Measurements from ENCODE around the gene CAMK1D.
"Not testable (repeated sequence)": the region's sequence is repeated elsewhere in the genome, so short reads cannot be mapped to it uniquely, and the experiment has no call there.

The CAMK1D gene

DNA sequence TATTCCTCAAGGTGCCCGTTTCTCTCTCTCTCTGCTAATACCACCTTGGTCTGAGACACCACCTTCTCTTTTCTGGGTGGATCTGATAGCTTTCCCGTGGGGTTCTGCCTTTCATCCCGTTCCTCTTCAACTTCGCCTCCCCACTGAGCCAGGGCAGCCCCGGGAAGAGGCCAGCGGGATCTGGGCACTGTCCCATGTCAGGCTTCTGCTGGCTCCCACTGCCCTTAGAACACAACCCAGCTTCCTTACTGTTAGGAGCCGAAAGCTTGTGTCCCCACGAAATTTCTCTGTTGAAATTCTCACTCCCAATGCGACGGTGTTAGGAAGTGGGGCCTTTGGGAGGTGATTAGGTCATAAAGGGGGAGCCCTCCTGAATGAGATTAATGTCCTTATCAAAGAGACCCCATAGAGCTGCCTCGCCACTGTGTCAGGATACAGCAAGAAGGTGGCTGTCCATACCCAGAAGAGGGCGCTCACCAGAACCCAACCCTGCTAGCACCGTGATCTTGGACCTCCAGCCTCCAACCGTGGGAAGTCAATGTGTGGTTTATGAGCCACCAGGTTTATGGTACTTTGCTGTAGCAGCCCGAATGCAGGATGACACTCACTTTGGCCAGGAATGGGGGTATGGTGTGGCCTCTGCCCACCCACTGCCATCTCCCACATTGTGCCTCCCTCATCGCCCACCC, 79.2 kb downstream of the CAMK1D start:
- H3K27ac ChIP-seq, result no peak overlapping the region
- no peaks in the 10 kb centered on the region for H3K27me3 ChIP-seq (ENCODE audit: insufficient read depth, low read depth, severe bottlenecking)
- H3K36me3 ChIP-seq, result no peaks in the 10 kb centered on the region
- H3K9me3 ChIP-seq (ENCODE audit: severe bottlenecking), result no peaks in the 10 kb centered on the region
- 0 out of 2 replicates have a peak, but pooled peaks have one; percentile 20 for TF ChIP-seq CTCF (IDR thresholded peaks at IDR 0.05; ENCODE audit: low read depth, low read length)
- no peak overlapping the region for H3K4me3 ChIP-seq (ENCODE audit: low read depth, low read length)
- DNase-seq, result no peak

DNA sequence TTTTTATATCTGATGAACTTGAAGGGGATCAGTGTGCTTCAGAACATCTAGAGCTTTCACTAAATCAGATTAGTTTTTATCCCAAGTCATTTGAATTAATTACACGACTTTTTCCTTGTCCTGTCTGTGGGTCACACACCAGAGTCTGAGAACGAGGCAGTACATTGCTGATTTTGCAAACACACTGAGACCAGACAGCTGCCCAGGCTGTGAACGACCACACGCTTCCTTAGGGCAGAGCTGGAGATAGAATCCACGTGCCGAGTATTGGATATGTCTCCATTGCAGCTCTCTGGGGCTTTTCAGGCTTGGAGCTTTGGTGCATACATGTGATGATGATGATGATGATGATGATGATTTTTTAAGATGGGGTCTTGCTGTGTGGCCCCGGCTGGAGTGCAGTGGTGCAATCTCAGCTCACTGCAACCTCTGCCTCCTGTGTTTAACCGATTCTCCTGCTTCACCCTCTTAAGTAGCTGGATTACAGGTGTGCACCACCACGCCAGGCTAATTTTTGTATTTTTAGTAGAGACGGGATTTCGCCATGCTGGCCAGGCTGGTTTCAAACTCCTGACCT, 81.1 kb downstream of the CAMK1D start:
- H3K4me3 ChIP-seq (ENCODE audit: low read depth, low read length), result no peak overlapping the region
- H3K27ac ChIP-seq, result no peak overlapping the region
- H3K36me3 ChIP-seq, result no peaks in the 10 kb centered on the region
- no peak for TF ChIP-seq CTCF (IDR thresholded peaks at IDR 0.05; ENCODE audit: low read depth, low read length)
- no peak for DNase-seq
- no peaks in the 10 kb centered on the region for H3K9me3 ChIP-seq (ENCODE audit: severe bottlenecking)
- no peaks in the 10 kb centered on the region for H3K27me3 ChIP-seq (ENCODE audit: insufficient read depth, low read depth, severe bottlenecking)

- H3K36me3 ChIP-seq, result no peaks in the 10 kb centered on the region
- H3K27ac ChIP-seq, result no peak overlapping the region
- no peaks in the 10 kb centered on the region for H3K9me3 ChIP-seq (ENCODE audit: severe bottlenecking)
- TF ChIP-seq CTCF (IDR thresholded peaks at IDR 0.05; ENCODE audit: low read depth, low read length), result no peak
- no peak overlapping the region for H3K4me3 ChIP-seq (ENCODE audit: low read depth, low read length)
- no peaks in the 10 kb centered on the region for H3K27me3 ChIP-seq (ENCODE audit: insufficient read depth, low read depth, severe bottlenecking)
- DNase-seq, result peak; percentile 81
Measured at GRCh38 chr10:12431151-12432101, 82.1 kb downstream of the CAMK1D start.

GRCh38 chr10:12432402-12433189, 83.2 kb downstream of the CAMK1D start:
- H3K9me3 ChIP-seq (ENCODE audit: severe bottlenecking), result no peaks in the 10 kb centered on the region
- no peaks in the 10 kb centered on the region for H3K36me3 ChIP-seq
- no peak overlapping the region for H3K4me3 ChIP-seq (ENCODE audit: low read depth, low read length)
- peak; percentile 14 for DNase-seq
- no peak for TF ChIP-seq CTCF (IDR thresholded peaks at IDR 0.05; ENCODE audit: low read depth, low read length)
- H3K27ac ChIP-seq, result no peak overlapping the region
- no peaks in the 10 kb centered on the region for H3K27me3 ChIP-seq (ENCODE audit: insufficient read depth, low read depth, severe bottlenecking)

- TF ChIP-seq CTCF (IDR thresholded peaks at IDR 0.05; ENCODE audit: low read depth, low read length), result no peak
- peak; percentile 19 for DNase-seq
- H3K4me3 ChIP-seq (ENCODE audit: low read depth, low read length), result no peak overlapping the region
- no peaks in the 10 kb centered on the region for H3K9me3 ChIP-seq (ENCODE audit: severe bottlenecking)
- no peaks in the 10 kb centered on the region for H3K36me3 ChIP-seq
- no peaks in the 10 kb centered on the region for H3K27me3 ChIP-seq (ENCODE audit: insufficient read depth, low read depth, severe bottlenecking)
- no peak overlapping the region for H3K27ac ChIP-seq
Measured at GRCh38 chr10:12434277-12434676, 84.9 kb downstream of the CAMK1D start.

DNA sequence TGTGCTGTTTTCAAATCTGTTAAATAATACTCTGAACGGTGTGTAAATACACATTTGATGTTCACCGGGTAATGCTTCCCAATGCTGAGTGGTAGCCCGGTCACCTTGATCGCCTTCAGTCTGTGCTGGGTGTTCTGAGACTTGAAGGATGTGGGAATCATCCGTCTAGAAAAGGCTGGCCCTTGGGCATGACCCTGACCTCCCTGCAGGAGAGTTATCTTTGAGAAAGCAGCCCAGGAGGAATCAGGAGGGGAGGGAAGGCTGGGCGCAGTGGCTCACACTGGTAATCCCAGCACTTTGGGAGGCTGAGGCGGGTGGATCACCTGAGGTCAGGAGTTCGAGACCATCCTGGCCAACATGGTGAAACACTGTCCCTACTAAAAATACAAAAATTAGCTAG, 85.3 kb downstream of the CAMK1D start:
- H3K9me3 ChIP-seq (ENCODE audit: severe bottlenecking); H3K27me3 ChIP-seq (ENCODE audit: insufficient read depth, low read depth, severe bottlenecking); H3K36me3 ChIP-seq; H3K4me3 ChIP-seq (ENCODE audit: low read depth, low read length); H3K27ac ChIP-seq: not testable (repeated sequence)
- peak; percentile 56 for DNase-seq

Data from WERI-Rb-1 (cell line).